Measurements from ENCODE around the gene MOB2.

GRCh38 chr11:1519028-1520010 lies 32.7 kb upstream of the MOB2 start:
- TF ChIP-seq, protein P1, sequence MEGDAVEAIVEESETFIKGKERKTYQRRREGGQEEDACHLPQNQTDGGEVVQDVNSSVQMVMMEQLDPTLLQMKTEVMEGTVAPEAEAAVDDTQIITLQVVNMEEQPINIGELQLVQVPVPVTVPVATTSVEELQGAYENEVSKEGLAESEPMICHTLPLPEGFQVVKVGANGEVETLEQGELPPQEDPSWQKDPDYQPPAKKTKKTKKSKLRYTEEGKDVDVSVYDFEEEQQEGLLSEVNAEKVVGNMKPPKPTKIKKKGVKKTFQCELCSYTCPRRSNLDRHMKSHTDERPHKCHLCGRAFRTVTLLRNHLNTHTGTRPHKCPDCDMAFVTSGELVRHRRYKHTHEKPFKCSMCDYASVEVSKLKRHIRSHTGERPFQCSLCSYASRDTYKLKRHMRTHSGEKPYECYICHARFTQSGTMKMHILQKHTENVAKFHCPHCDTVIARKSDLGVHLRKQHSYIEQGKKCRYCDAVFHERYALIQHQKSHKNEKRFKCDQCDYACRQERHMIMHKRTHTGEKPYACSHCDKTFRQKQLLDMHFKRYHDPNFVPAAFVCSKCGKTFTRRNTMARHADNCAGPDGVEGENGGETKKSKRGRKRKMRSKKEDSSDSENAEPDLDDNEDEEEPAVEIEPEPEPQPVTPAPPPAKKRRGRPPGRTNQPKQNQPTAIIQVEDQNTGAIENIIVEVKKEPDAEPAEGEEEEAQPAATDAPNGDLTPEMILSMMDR (IDR thresholded peaks at IDR 0.05; ENCODE audit: low read depth, low read length) = no peak
- TF ChIP-seq EZH2phosphoT487 (IDR thresholded peaks at IDR 0.05; ENCODE audit: low read depth) = no peak

Measured in OCI-LY3 (cell line).